ENCODE data around the gene RUNX1.

RUNX1 gene

GRCh38 chr21:34928637-34929036 is 120.5 kb downstream of the RUNX1 start:
- no peaks in the 10 kb centered on the region for H3K27me3 ChIP-seq (ENCODE audit: control insufficient read depth, insufficient read depth, low read length)
- H3K9me3 ChIP-seq (ENCODE audit: control insufficient read depth, low read length), result no peaks in the 10 kb centered on the region
- H3K4me2 ChIP-seq (ENCODE audit: low read length), result no peak overlapping the region
- H3K36me3 ChIP-seq (ENCODE audit: control insufficient read depth, insufficient read depth, low read length), result no peaks in the 10 kb centered on the region
- H3K4me1 ChIP-seq, result no peaks in the 10 kb centered on the region
- H3K4me3 ChIP-seq (ENCODE audit: low read depth, low read length), result no peak overlapping the region
- H2AFZ ChIP-seq, result no peak overlapping the region
- no peak overlapping the region for H3K27ac ChIP-seq
- H3K79me2 ChIP-seq, result no peaks in the 10 kb centered on the region
- no peak overlapping the region for H3K9ac ChIP-seq
- no peak for TF ChIP-seq CTCF (IDR thresholded peaks at IDR 0.05)

- Histone ChIP-seq H3K9me3 (ENCODE audit: control insufficient read depth, low read length) (no peaks in the 10 kb centered on the region), H3K27me3 (ENCODE audit: control insufficient read depth, insufficient read depth, low read length) (no peaks in the 10 kb centered on the region), H3K4me1 (no peaks in the 10 kb centered on the region), H3K9ac (no peak overlapping the region), H3K27ac (no peak overlapping the region), H3K79me2 (no peaks in the 10 kb centered on the region), H3K4me2 (ENCODE audit: low read length) (no peak overlapping the region), H3K36me3 (ENCODE audit: control insufficient read depth, insufficient read depth, low read length) (no peaks in the 10 kb centered on the region), H3K4me3 (ENCODE audit: low read depth, low read length) (no peak overlapping the region), H2AFZ (no peak overlapping the region)
- no peak for TF ChIP-seq CTCF (IDR thresholded peaks at IDR 0.05)
Observed at GRCh38 chr21:34927992-34928391, 121.1 kb downstream of the RUNX1 start.

GRCh38 chr21:34926803-34927467 is 122.2 kb downstream of the RUNX1 start:
- H3K4me2 ChIP-seq (ENCODE audit: low read length), result no peak overlapping the region
- H3K27ac ChIP-seq, result no peak overlapping the region
- H3K9ac ChIP-seq, result no peak overlapping the region
- H3K27me3 ChIP-seq (ENCODE audit: control insufficient read depth, insufficient read depth, low read length), result no peaks in the 10 kb centered on the region
- no peaks in the 10 kb centered on the region for H3K36me3 ChIP-seq (ENCODE audit: control insufficient read depth, insufficient read depth, low read length)
- no peaks in the 10 kb centered on the region for H3K79me2 ChIP-seq
- H3K9me3 ChIP-seq (ENCODE audit: control insufficient read depth, low read length), result no peaks in the 10 kb centered on the region
- H3K4me3 ChIP-seq (ENCODE audit: low read depth, low read length), result no peak overlapping the region
- no peak for TF ChIP-seq CTCF (IDR thresholded peaks at IDR 0.05)
- H3K4me1 ChIP-seq, result no peaks in the 10 kb centered on the region
- H2AFZ ChIP-seq, result no peak overlapping the region

GRCh38 chr21:34925597-34925996 is 123.5 kb downstream of the RUNX1 start:
- no peak for TF ChIP-seq CTCF (IDR thresholded peaks at IDR 0.05)
- H3K27ac ChIP-seq, result no peak overlapping the region
- H3K4me1 ChIP-seq, result no peaks in the 10 kb centered on the region
- no peaks in the 10 kb centered on the region for H3K9me3 ChIP-seq (ENCODE audit: control insufficient read depth, low read length)
- H3K36me3 ChIP-seq (ENCODE audit: control insufficient read depth, insufficient read depth, low read length), result no peaks in the 10 kb centered on the region
- H3K4me2 ChIP-seq (ENCODE audit: low read length), result no peak overlapping the region
- H3K79me2 ChIP-seq, result no peaks in the 10 kb centered on the region
- no peak overlapping the region for H3K4me3 ChIP-seq (ENCODE audit: low read depth, low read length)
- H2AFZ ChIP-seq, result no peak overlapping the region
- H3K9ac ChIP-seq, result no peak overlapping the region
- no peaks in the 10 kb centered on the region for H3K27me3 ChIP-seq (ENCODE audit: control insufficient read depth, insufficient read depth, low read length)

- Histone ChIP-seq H3K4me1 (no peaks in the 10 kb centered on the region), H3K27ac (no peak overlapping the region), H3K4me2 (ENCODE audit: low read length) (no peak overlapping the region), H2AFZ (no peak overlapping the region), H3K79me2 (no peaks in the 10 kb centered on the region), H3K9ac (no peak overlapping the region), H3K27me3 (ENCODE audit: control insufficient read depth, insufficient read depth, low read length) (no peaks in the 10 kb centered on the region), H3K9me3 (ENCODE audit: control insufficient read depth, low read length) (no peaks in the 10 kb centered on the region), H3K4me3 (ENCODE audit: low read depth, low read length) (no peak overlapping the region), H3K36me3 (ENCODE audit: control insufficient read depth, insufficient read depth, low read length) (no peaks in the 10 kb centered on the region)
- TF ChIP-seq CTCF (IDR thresholded peaks at IDR 0.05), result no peak
Observed at GRCh38 chr21:34924771-34925419, 124.2 kb downstream of the RUNX1 start.
